Retina (tissue), 1 donor: ENCODE results near the gene JAML.
A peak's percentile ranks its signal among the peaks of the same experiment; 100 is the strongest.
"Not testable (repeated sequence)": the region's sequence is repeated elsewhere in the genome, so short reads cannot be mapped to it uniquely, and the experiment has no call there.

Experiments used
- DNase-seq: peaks from one replicate; pipeline ENCODE4 v3.0.0-alpha.2; 2016

JAML gene

DNA sequence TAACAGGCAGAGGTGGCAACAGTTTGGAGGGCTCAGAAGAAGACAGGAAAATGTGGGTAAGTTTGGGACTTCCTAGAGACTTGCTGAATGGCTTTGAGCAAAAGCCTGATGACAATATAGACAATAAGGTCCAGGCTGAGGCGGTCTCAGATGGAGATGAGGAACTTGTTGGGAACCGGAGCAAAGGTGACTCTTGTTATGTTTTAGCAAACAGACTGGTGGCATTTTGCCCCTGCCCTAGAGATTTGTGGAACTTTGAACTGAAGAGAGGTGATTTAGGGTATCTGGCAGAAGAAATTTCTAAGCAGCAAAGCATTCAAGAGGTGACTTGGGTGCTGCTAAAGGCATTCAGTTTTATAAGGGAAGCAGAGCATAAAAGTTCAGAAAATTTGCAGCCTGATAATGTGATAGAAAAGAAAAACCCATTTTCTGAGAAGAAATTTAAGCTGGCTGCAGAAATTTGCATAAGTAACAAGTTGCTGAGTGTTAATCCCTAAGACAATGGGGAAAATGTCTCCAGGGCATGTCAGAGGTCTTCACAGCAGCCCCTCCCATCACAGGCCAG is 33.8 kb downstream of the JAML start:
- not testable (repeated sequence) for DNase-seq

- no peak for DNase-seq
Observed at GRCh38 chr11:118186346-118187107, 38.3 kb downstream of the JAML start.

DNA sequence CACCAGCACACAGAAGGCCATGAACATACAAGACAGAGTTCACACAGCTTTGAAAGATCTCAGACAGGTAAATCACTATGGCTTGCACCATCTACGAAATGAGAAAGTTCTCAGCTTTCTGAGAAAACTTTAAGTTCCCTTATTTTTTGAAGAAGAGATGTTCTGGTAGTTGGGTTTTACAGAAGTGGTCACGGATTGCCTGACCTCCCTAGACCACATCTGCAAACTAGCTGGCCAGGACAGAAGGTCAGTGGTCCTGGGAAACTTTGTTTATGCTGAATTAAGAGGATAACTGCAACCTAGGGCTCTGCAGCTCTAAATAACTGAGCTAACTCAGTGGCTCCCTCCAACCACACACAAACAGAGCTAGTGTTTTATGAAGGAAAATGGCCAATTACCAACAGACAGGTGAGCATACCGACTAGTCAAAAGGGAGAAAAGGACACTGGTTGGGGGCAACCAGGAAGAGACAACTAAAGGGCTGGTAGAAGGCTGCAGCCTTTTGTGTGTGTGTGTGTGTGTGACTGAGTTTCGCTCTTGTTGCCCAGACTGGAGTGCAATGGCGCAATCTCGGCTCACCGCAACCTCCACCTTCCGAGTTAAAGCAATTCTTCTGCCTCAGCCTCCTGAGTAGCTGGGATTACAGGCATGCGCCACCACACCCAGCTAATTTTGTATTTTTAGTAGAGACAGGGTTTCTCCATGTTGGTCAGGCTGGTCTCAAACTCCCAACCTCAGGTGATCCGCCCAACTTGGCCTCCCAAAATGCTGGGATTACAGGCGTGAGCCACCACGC is 39.8 kb downstream of the JAML start:
- no peak for DNase-seq

GRCh38 chr11:118183691-118184090 is 41.1 kb downstream of the JAML start:
- DNase-seq: not testable (repeated sequence)

GRCh38 chr11:118180300-118180703 is 44.5 kb downstream of the JAML start:
- peak; percentile 75 for DNase-seq

- no peak for DNase-seq
Observed at GRCh38 chr11:118176778-118177134, 48.1 kb downstream of the JAML start.

DNA sequence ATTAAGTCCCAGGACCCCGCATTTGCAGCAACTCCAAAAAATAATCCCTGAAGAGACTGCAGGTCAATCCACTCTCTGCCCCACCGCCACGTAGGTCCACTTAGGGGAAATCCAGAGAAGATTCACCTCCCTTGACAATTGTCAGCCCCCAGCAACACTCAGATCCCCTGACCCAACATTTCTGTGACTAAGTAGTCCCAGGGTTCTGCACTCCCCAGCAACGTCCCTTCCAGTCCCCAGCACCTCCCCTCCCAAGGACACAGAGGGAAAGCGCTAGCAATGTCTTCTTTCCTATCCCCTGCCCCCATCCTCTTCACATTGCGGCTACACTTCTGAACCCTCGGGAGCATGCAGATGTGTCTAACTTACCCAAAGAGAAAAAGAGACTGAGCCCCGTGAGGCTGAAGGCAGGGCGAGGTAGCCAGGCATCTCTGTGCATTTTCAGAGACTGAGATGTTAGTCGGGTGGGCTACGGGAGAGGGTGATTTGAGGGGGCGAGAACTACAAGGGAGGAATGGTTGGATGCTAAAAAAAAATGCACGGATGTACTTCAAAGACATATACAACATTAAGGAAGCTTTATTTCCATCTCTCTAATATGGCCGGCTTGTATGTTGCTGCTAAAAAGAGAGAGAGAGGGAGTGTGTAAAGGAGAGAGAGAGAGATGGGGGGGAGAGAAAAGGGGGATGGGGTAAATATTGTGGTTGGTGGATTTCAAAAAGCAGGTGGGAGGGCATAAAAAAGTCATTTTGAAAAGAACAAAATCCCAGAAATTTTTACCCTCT is 48.6 kb downstream of the JAML start, which contains the start of gene SCN2B:
SCN2B (minus strand) TSS at position 647 of the 785 bp plus-strand sequence; CDS start at position 439, 208 bp downstream.
- peak; percentile 63 for DNase-seq

- DNase-seq: peak; percentile 35
Observed at GRCh38 chr11:118175031-118175992, 49.5 kb downstream of the JAML start.

DNA sequence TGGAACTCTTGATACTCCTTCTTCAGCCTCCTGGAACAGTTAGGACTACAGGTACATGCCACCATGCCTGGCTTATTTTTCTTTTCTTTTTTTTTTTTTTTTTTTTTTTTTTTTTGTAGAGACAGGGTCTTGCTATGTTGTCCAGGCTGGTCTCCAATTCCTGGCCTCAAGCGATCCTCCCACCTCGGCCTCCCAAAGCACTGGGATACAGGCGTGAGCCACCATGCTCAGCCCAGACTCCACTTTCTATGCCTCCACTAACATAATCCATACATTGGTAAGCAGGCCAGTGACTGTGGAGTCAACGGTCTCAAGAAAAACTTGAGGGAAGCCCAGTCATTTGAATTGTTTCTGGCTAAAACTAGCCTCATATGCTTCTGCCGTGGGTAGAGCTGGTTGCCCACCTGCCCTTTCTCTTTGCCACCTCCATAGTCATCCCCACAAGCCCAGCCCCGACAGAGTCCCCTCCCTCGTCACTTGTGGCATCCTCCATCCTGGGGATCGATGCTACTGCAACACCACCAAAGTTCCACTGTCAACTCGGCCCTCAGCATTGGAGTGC is 50.7 kb downstream of the JAML start:
- DNase-seq: no peak

GRCh38 chr11:118172356-118172755 is 52.5 kb downstream of the JAML start:
- no peak for DNase-seq

- DNase-seq: peak; percentile 86
Observed at GRCh38 chr11:118171269-118172062, 53.3 kb downstream of the JAML start.

GRCh38 chr11:118170882-118171268 is 53.9 kb downstream of the JAML start:
- DNase-seq: no peak

- no peak for DNase-seq
Observed at GRCh38 chr11:118170231-118170630, 54.6 kb downstream of the JAML start.

DNA sequence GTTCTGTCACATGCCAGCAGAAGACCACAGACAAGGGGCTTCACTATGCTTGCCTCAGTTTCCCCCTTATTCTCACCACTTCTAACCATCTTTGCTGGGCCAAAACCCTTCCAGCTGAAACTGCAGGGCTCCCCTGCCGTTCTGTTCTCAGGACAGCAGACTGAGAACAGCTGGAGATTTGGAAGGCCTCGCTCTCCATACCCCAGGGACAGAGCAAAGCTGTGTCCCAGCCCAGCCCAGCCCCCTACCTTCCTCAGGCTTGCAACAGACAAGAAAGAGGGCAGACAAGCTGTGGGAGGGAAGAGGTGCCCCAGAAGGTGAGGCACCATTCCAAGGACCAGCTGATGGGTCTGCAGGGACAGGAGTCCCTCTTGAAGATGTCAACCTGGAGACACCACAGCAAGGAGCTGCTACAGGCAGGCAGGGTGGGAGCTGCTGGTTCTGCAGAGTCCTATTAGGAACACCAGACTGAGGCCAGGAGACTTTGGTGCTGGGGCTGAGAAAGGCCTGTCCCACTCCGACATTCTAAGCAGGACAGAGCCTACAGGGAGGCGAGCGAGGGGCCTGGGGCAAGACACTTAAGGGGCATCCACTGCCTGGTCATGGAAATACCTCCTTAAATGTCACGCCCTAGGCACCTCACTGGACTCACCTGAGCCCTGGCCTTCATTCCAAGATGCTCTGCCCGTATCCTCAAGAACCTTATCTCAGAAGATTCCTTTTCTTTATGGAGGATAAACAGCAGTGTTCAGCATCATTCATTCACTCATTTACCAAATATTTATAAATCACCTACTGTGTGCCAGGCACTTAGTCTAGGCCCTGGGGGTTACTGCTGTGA is 55.3 kb downstream of the JAML start:
- DNase-seq: no peak

DNA sequence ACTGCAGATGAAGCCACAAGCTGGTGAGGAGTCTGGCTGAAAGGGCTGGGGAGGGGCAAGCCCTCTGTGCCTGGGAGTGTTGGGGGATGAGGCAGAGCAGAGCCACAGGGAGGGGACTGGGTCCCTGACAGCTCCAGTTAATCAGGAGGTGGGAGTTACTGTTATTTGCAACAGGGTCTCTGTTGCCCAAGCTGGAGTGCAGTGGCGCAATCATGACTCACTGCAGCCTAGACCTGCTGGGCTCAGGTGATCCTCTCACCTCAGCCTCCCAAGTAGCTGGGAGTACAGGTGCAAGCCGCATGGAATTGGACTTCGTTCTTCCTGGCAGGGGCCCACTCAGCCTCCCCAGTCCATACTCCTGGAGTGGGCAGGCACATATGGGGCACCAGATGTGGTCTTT is 56.1 kb downstream of the JAML start:
- DNase-seq: no peak

DNA sequence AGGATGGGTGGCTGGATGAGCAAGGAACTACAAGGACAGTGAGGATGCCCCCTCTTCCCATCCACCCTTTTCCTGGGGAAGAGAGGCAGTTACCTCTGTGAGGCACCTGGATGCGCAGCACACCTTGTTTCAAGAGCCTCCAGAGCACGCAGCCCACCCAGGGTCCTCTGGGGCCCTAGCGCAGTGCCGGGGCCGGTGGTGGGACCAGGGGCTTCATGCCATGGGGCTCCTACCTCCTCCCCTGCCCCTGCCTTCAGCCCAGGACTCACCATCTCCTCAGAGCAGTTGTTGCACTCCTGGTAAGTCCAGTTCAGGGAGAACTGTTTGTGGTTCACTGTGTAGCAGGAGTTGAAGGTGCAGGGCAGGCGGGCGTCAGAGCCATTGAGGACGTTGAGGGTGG is 56.5 kb downstream of the JAML start:
- no peak for DNase-seq

DNA sequence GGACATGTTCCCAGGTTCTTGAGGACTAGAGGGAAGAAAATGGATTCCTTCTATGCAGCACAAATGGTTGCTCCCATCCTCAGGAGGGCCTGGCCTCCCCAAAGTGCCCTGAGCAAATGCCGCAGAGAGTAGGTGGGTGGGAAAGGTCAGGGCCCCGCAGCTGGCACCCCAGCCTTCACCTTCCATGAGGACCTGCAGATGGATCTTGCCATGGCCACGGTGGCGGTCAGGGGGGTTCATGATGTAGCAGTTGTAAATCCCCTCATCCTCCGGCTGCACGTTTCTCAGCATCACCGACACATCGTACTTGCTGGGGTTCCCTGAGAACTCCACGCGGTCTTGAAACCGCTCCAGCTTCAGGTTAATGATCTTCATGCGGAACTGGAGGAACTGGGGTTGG is 56.9 kb downstream of the JAML start:
- DNase-seq: no peak

DNA sequence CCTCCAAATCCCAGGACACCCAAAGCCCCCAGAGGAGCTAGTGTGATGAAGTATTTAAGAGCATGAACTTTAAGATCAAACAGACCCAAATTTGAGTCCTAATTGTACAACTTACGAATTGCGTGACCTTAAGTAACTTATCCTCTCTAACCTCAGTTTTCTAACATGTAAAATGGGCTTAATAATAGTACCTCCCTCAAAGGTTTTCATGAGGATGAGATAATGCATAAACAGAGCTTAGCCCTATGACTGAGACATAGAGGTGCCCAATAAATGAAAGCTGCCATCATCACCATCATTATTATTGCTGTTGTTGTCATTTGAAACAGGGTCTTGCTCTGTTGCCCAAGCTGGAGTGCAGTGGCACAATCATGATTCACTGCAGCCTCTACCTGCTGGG is 57.6 kb downstream of the JAML start:
- no peak for DNase-seq

GRCh38 chr11:118166641-118167040 is 58.2 kb downstream of the JAML start:
- no peak for DNase-seq

- no peak for DNase-seq
Observed at GRCh38 chr11:118164885-118165284, 59.9 kb downstream of the JAML start.
